Hematopoietic multipotent progenitor cell treated with erythropoietin and hydrocortisone succinate and interleukin-3 and kit ligand, for 8 days (in vitro differentiated cells): Measurements from ENCODE around the gene PPP2R2B.

Experiments used
- DNase-seq: peaks from one replicate; pipeline ENCODE4 v3.0.0-alpha.2; 2015

The PPP2R2B gene

GRCh38 chr5:146690880-146691355, 187.6 kb downstream of the PPP2R2B start:
- DNase-seq, result no peak

GRCh38 chr5:146687630-146688029, 190.9 kb downstream of the PPP2R2B start:
- no peak for DNase-seq

GRCh38 chr5:146683861-146684260, 194.7 kb downstream of the PPP2R2B start:
- no peak for DNase-seq

- no peak for DNase-seq
Observed at GRCh38 chr5:146682899-146683532, 195.5 kb downstream of the PPP2R2B start.

- no peak for DNase-seq
Observed at GRCh38 chr5:146681585-146682105, 196.9 kb downstream of the PPP2R2B start.

- DNase-seq, result no peak
Observed at GRCh38 chr5:146680846-146681584, 197.5 kb downstream of the PPP2R2B start.

- DNase-seq, result no peak
Observed at GRCh38 chr5:146675636-146676035, 202.9 kb downstream of the PPP2R2B start.

GRCh38 chr5:146672866-146673265, 205.7 kb downstream of the PPP2R2B start:
- no peak for DNase-seq

GRCh38 chr5:146671561-146672295, 206.8 kb downstream of the PPP2R2B start:
- no peak for DNase-seq

- no peak for DNase-seq
Observed at GRCh38 chr5:146669656-146670055, 208.9 kb downstream of the PPP2R2B start.

- no peak for DNase-seq
Observed at GRCh38 chr5:146667633-146668272, 210.8 kb downstream of the PPP2R2B start.

- peak; percentile 46 for DNase-seq
Observed at GRCh38 chr5:146662229-146662628, 216.3 kb downstream of the PPP2R2B start.

- no peak for DNase-seq
Observed at GRCh38 chr5:146660376-146660960, 218.1 kb downstream of the PPP2R2B start.

GRCh38 chr5:146659961-146660360, 218.6 kb downstream of the PPP2R2B start:
- DNase-seq, result no peak

GRCh38 chr5:146656703-146657102, 221.9 kb downstream of the PPP2R2B start:
- no peak for DNase-seq

- no peak for DNase-seq
Observed at GRCh38 chr5:146653560-146653959, 225.0 kb downstream of the PPP2R2B start.

GRCh38 chr5:146652547-146652946, 226.0 kb downstream of the PPP2R2B start:
- DNase-seq, result no peak

GRCh38 chr5:146647656-146648199, 230.8 kb downstream of the PPP2R2B start:
- no peak for DNase-seq

GRCh38 chr5:146646441-146646840, 232.1 kb downstream of the PPP2R2B start:
- no peak for DNase-seq

- DNase-seq, result no peak
Observed at GRCh38 chr5:146645342-146645741, 233.2 kb downstream of the PPP2R2B start.

GRCh38 chr5:146644831-146645230, 233.7 kb downstream of the PPP2R2B start:
- no peak for DNase-seq

GRCh38 chr5:146643776-146644175, 234.8 kb downstream of the PPP2R2B start:
- peak; percentile 15 for DNase-seq
